Common myeloid progenitor, CD34-positive (primary cell): Measurements from ENCODE around the gene TMEM178B.

Experiments used
- CTCF ChIA-PET: fragments of 350-600 bp; sonication (Branson Sonifier 250); formaldehyde crosslinking; loops from one replicate; lab custom pipeline; 2021; ENCODE audit warnings: antibody characterized with exemption; lab: Charles Lee
- POLR2A ChIA-PET: fragments of 350-600 bp; sonication (Branson Sonifier 250); formaldehyde crosslinking; loops from one replicate; lab custom pipeline; 2021; ENCODE audit warnings: antibody characterized with exemption; lab: Charles Lee
- DNase-seq, 3 donors: peaks; one replicate each; pipeline versions ENCODE4 v3.0.0 to v3.0.0-alpha.2; 2013
- H3K27ac ChIP-seq, 2 experiments: 1 replicate in 1 of 2; 2 replicates in 1 of 2; pipeline ENCODE4 v1.7.0; 2013; ENCODE audit warnings: inconsistent platforms in 2 of 2, low read length in 2 of 2, mild to moderate bottlenecking in 2 of 2, low read depth in 1 of 2, moderate library complexity in 1 of 2; ENCODE audit not compliant: severe bottlenecking in 2 of 2, insufficient read depth in 1 of 2, poor library complexity in 1 of 2
- H3K27me3 ChIP-seq, 5 experiments: replicated peaks in 2 of 5; 1 replicate in 3 of 5; 2 replicates in 2 of 5; pipeline versions ENCODE4 v1.6.1 to v1.7.0; 2013; ENCODE audit warnings: low read length in 4 of 5, mild to moderate bottlenecking in 2 of 5, moderate library complexity in 2 of 5, inconsistent platforms in 1 of 5; ENCODE audit not compliant: insufficient read depth in 5 of 5, control insufficient read depth in 4 of 5
- H3K36me3 ChIP-seq, 4 experiments: 1 replicate in 2 of 4; 2 replicates in 2 of 4; pipeline versions ENCODE4 v1.6.1 to v1.7.0; 2013; ENCODE audit warnings: low read length in 3 of 4, control low read depth in 1 of 4, mild to moderate bottlenecking in 1 of 4; ENCODE audit not compliant: control insufficient read depth in 4 of 4, insufficient read depth in 4 of 4
- H3K4me1 ChIP-seq, 4 experiments: 1 replicate in 3 of 4; 2 replicates in 1 of 4; pipeline versions ENCODE4 v1.6.1 to v1.7.1; 2013; ENCODE audit warnings: low read length in 3 of 4, mild to moderate bottlenecking in 3 of 4, control low read depth in 1 of 4, inconsistent platforms in 1 of 4, moderate library complexity in 1 of 4; ENCODE audit not compliant: control insufficient read depth in 4 of 4, insufficient read depth in 4 of 4; ENCODE audit errors: control extremely low read depth in 1 of 4
- H3K4me3 ChIP-seq, 7 experiments: 1 replicate in 4 of 7; 2 replicates in 3 of 7; pipeline versions ENCODE4 v1.5.1 to v1.7.0; 2013; ENCODE audit warnings: mild to moderate bottlenecking in 7 of 7, low read length in 6 of 7, moderate library complexity in 6 of 7, inconsistent platforms in 2 of 7, low read depth in 2 of 7, control low read depth in 1 of 7; ENCODE audit not compliant: insufficient read depth in 4 of 7, control insufficient read depth in 1 of 7; ENCODE audit errors: extremely low read depth in 1 of 7
- H3K9me3 ChIP-seq, 5 experiments: 1 replicate in 4 of 5; 2 replicates in 1 of 5; pipeline versions ENCODE4 v1.6.1 to v1.7.1; 2013; ENCODE audit warnings: low read length in 4 of 5, mild to moderate bottlenecking in 2 of 5, inconsistent platforms in 1 of 5, low read depth in 1 of 5, moderate library complexity in 1 of 5; ENCODE audit not compliant: control insufficient read depth in 4 of 5, insufficient read depth in 2 of 5; ENCODE audit errors: control extremely low read depth in 1 of 5
- WGBS: methylation state at CpG from one replicate; pipeline ENCODE4 v1.1.5; 2013; ENCODE audit not compliant: insufficient coverage; 5-methylcytosine and 5-hydroxymethylcytosine counted together

The TMEM178B gene

GRCh38 chr7:141436575-141437075 is 362.8 kb downstream of the TMEM178B start:
- Histone ChIP-seq H3K4me1 (no peaks in the 10 kb centered on the region), H3K36me3 (no peaks in the 10 kb centered on the region), H3K27ac (no peak overlapping the region), H3K9me3 (no peaks in the 10 kb centered on the region), H3K27me3 (peaks cover 0 to 14% (median 3%) of the 10 kb centered on the region in 5 experiments), H3K4me3 (no peak overlapping the region)
- 65% methylated on average over 4 of the region's 7 CpGs for WGBS
- POLR2A ChIA-PET, result no interaction called here
- CTCF ChIA-PET, result interaction anchor here (0.7 kb wide), 1 partner anchor 11 kb away, joined by 3 read pairs; no protein-coding TSS in a partner anchor
- no peak for DNase-seq

GRCh38 chr7:141439164-141439563 is 365.3 kb downstream of the TMEM178B start:
- no peaks in the 10 kb centered on the region for H3K36me3 ChIP-seq
- DNase-seq, result no peak
- H3K4me3 ChIP-seq, result no peak overlapping the region
- H3K27ac ChIP-seq, result no peak overlapping the region
- WGBS, result 78% methylated on average over 1 of the region's 2 CpGs
- POLR2A ChIA-PET, result no interaction called here
- H3K9me3 ChIP-seq, result no peaks in the 10 kb centered on the region
- peaks cover 0 to 9% (median 2%) of the 10 kb centered on the region in 5 experiments for H3K27me3 ChIP-seq
- CTCF ChIA-PET, result no interaction called here
- no peaks in the 10 kb centered on the region for H3K4me1 ChIP-seq

- Histone ChIP-seq H3K27me3 (peaks cover 0 to 9% (median 2%) of the 10 kb centered on the region in 5 experiments), H3K9me3 (no peaks in the 10 kb centered on the region), H3K27ac (no peak overlapping the region), H3K36me3 (no peaks in the 10 kb centered on the region), H3K4me3 (no peak overlapping the region), H3K4me1 (no peaks in the 10 kb centered on the region)
- POLR2A ChIA-PET, result no interaction called here
- CTCF ChIA-PET, result no interaction called here
- 93% methylated on average over 1 of the region's 1 CpG for WGBS
- no peak for DNase-seq
Observed at GRCh38 chr7:141439776-141440175, 365.9 kb downstream of the TMEM178B start.

- no peaks in the 10 kb centered on the region for H3K9me3 ChIP-seq
- no peak overlapping the region for H3K27ac ChIP-seq
- H3K36me3 ChIP-seq, result no peaks in the 10 kb centered on the region
- WGBS, result 85% methylated on average over 11 of the region's 11 CpGs
- no peak for DNase-seq
- ChIA-PET POLR2A (no interaction called here), CTCF (interaction anchor here (1.0 kb wide), 1 partner anchor 28 kb away, joined by 3 read pairs; no protein-coding TSS in a partner anchor)
- no peak overlapping the region for H3K4me3 ChIP-seq
- H3K4me1 ChIP-seq, result no peaks in the 10 kb centered on the region
- peaks cover 0 to 9% (median 0%) of the 10 kb centered on the region in 5 experiments for H3K27me3 ChIP-seq
Observed at GRCh38 chr7:141441837-141442627, 368.2 kb downstream of the TMEM178B start.

- Histone ChIP-seq H3K9me3 (no peaks in the 10 kb centered on the region), H3K36me3 (no peaks in the 10 kb centered on the region), H3K27me3 (peaks cover 0 to 4% (median 0%) of the 10 kb centered on the region in 5 experiments), H3K4me1 (no peaks in the 10 kb centered on the region), H3K27ac (no peak overlapping the region), H3K4me3 (no peak overlapping the region)
- ChIA-PET POLR2A (no interaction called here), CTCF (interaction anchor here (1.0 kb wide), 1 partner anchor 29 kb away, joined by 3 read pairs; no protein-coding TSS in a partner anchor)
- DNase-seq, result no peak
- whole genome bisulfite sequencing, result 92% methylated on average over 1 of the region's 2 CpGs
Observed at GRCh38 chr7:141442781-141443180, 368.9 kb downstream of the TMEM178B start.

GRCh38 chr7:141444961-141445360 is 371.1 kb downstream of the TMEM178B start:
- Histone ChIP-seq H3K27ac (no peak overlapping the region), H3K4me1 (no peaks in the 10 kb centered on the region), H3K36me3 (no peaks in the 10 kb centered on the region), H3K4me3 (no peak overlapping the region), H3K9me3 (no peaks in the 10 kb centered on the region), H3K27me3 (peaks cover 0 to 4% (median 2%) of the 10 kb centered on the region in 5 experiments)
- WGBS, result 92% methylated on average over 2 of the region's 5 CpGs
- ChIA-PET POLR2A (no interaction called here), CTCF (interaction anchor here (1.4 kb wide), 1 partner anchor 12 kb away, joined by 4 read pairs; no protein-coding TSS in a partner anchor)
- no peak for DNase-seq

GRCh38 chr7:141451232-141451631 is 377.4 kb downstream of the TMEM178B start:
- CTCF ChIA-PET, result interaction anchor here (0.6 kb wide), 1 partner anchor 10 kb away, joined by 3 read pairs; no protein-coding TSS in a partner anchor
- no peak overlapping the region for H3K27ac ChIP-seq
- H3K4me3 ChIP-seq, result no peak overlapping the region
- H3K9me3 ChIP-seq, result no peaks in the 10 kb centered on the region
- 88% methylated on average over 5 of the region's 6 CpGs for WGBS
- DNase-seq, result no peak
- POLR2A ChIA-PET, result no interaction called here
- H3K27me3 ChIP-seq, result peaks cover 0 to 2% (median 0%) of the 10 kb centered on the region in 5 experiments
- no peaks in the 10 kb centered on the region for H3K36me3 ChIP-seq
- no peaks in the 10 kb centered on the region for H3K4me1 ChIP-seq
